ENCODE measurements around the gene CDC7.
A peak's percentile ranks its signal among the peaks of the same experiment; 100 is the strongest.
"Not testable (repeated sequence)": the region's sequence is repeated elsewhere in the genome, so short reads cannot be mapped to it uniquely, and the experiment has no call there.

CDC7 gene

DNA sequence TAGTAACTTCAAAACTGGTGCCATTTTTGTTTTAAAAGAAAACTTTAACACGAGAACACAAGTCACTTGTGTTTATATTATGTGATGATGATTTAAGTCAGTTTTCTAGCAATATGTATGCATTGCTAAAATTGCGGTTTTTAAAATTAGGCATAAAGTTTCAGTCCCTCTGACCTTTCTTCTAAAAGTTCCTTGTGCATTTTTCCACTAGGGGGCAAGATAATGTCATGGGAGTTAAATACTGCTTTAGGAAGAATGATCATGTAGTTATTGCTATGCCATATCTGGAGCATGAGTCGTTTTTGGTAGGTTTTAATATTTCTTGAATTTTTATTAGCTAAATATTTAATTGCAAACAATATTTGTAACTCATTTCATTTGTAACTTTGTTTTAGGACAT lies 10.7 kb downstream of the CDC7 start:
- peak in 1 of 2 donors; percentile 42 for DNase-seq

DNA sequence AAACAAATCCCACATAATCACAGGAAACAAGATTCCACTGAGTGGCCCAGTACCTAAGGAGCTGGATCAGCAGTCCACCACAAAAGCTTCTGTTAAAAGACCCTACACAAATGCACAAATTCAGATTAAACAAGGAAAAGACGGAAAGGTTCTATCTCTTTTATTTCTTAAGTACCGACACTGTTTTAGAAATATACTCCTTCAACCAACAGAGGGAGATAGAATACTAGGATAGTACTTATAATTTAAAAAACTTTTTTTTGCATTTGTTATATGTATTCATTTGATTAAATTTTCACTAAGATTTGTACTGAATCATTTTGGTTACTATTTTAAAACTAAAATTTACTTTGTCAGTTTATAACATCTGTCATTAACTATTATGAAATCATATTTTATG lies 12.5 kb downstream of the CDC7 start:
- peak in 1 of 2 donors; percentile 16 for DNase-seq

DNA sequence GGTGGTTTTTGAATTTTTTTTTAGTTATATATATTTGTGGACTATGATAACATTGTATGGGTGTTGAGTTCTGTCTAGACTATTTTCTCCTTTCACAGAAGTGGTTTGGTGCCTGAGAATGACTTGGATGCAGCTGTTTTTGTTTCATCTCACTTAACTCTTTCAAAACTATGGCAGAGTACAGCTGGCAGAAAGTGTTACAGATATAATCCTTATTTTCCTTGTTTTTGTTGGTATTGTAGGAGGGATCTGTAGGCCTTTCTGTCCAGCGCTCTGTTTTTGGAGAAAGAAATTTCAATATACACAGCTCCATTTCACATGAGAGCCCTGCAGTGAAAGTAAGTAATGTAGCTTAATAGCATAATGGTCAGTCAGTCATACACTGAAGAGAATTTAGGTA lies 13.1 kb downstream of the CDC7 start:
- DNase-seq = no peak

DNA sequence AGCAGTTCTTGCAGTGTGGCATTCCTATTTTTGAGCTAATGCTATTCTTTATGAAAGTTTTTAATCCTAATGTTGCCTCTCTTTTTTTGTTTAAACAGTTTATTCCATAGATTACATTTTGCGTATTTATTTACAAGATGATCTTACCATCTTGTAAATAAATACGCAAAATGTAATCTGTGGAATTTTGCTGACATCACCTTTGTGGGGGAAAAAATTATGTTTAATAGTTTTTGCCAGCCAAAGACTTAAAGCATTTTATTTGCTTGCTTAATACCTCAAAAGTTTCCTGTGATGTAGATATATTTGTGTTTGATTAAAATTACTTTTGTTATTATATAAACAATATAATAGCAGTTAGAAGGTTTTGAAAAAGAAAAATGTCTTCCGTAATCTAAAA lies 15.3 kb downstream of the CDC7 start:
- no peak for DNase-seq

DNA sequence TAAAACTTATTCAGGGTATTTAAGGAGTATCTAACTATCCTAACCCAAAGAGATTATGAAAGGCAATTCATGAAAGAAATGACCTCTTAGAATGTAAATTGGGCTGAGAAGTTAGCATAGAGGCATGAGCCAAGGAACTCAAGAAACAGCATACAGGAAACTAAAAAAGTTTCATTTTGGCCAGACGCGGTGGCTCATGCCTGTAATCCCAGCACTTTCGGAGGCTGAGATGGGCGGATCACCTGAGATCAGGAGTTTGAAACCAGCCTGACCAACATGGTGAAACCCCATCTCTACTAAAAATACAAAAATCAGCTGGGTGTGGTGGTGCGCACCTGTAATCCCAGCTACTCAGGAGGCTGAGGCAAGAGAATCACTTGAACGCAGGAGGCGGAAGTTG lies 16.0 kb downstream of the CDC7 start:
- DNase-seq = not testable (repeated sequence)

DNA sequence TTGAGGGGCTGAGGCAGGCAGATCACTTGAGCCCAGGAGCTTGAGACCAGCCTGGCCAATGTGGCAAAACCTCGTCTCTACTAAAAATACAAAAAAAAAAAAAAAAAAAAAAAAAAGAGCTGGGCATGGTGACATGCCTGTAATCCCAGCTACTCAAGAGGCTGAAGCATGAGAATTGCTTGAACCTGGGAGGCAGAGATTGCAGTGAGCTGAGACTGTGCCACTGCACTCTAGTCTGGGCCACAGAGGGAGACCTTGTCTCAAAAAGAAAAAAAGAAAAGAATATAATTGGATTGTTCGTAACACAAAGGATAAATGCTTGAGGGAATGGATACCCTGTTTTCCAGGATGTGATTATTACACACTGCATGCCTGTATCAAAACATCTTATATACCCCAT lies 18.5 kb downstream of the CDC7 start:
- not testable (repeated sequence) for DNase-seq

DNA sequence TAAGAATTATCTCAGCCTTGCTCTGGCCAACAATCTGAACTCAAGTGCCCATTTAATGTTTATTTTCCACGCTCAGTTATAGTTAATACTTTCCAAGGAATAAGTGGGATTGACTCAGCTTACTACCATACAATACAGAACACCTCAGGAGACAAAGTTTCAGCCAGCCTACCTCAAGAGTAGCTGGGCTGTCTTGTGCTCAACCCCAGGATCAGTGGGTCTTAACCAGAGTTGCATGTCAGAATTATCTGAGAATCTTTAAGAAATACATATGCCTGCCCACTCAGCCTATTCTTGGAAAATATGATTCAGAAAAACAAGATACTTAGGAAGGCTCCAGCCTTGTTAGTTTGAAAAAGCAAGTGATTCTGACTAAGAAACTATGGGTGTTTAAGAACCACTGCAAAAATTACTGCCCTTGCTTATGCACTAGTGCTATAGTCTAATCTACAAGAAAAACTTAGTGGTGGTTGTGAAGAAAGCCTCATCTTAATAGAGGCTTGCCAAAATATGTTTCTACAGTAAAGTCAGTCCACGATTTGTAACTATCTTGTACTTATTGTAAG lies 20.4 kb downstream of the CDC7 start:
- DNase-seq = no peak

DNA sequence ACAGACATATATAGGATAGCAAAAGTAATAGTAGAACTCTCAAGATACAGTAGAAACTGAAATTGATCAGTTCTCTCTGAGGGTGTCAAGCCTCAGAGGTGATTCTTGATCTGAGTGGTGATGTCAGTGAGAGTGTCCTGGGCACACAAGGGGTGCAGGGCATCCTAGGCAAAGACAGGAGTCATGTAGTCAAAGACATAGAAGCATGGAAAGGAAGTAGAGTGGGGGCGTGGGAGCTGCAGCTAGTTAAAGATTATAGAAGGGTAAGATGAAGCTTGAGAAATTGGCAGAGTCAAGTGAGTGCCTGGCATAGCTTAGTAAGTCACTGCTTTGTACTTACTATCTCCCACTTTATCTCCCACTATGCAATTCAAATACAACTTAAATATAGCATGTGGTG lies 22.8 kb downstream of the CDC7 start:
- no peak for DNase-seq

DNA sequence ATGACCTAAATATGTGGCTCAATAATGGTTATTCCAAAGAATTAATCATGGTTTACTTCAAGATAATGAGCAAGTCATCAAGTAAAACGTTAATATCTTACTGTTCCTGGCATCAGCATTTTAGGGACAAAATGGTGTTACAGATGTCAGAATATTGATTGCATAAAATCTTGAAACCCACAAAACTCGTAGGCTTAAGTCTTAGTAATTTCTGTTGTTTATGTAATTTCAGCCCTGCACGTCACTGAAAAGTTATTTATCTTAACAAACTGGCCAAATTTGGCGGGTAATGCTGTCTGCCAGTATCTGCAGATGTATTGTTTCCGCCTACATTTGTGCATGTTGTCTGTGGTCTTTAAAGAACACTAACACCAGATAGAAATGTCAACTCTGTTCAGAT lies 25.8 kb downstream of the CDC7 start:
- no peak for DNase-seq

DNA sequence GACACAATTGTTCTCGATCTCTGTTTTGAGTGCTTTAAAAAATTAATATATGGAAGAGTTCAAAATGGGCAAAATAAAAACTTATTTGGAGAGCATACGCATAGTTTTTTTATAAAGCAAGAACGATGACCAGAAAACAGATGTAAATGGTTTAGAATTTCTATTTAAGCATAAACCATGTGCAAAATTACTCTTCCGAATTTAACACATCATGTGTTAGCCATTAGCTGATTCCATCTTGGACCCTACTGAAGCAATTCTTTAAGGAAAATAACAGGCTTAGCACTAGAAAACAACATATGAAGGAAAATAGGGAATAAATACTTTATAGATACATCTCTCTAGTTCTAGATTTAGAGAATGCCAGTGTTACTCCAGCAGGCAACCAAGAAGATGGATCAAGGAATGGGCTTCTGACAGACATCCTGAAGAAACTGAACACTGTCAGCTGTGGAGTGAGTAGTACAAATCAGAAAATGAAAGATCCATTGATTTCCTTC lies 26.7 kb downstream of the CDC7 start:
- DNase-seq = no peak

DNA sequence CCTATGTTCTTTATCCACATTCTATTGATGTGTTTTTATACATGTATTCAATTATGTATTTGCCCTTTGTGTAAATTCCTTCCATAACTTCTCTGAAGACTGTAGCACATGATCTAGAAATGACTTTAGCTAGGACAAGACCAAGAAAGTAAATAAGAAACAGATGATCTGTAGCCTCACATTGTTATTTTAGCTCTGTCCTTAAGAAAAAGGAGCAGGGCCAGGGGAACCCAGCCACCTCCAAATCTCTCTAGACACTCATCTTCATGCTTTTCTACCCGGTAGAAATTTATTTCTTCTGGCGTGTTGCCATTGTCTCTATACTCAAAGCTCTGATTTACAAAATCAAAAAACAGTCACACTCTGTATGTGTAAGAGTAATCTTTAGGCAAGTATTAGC lies 27.1 kb downstream of the CDC7 start:
- DNase-seq = no peak

DNA sequence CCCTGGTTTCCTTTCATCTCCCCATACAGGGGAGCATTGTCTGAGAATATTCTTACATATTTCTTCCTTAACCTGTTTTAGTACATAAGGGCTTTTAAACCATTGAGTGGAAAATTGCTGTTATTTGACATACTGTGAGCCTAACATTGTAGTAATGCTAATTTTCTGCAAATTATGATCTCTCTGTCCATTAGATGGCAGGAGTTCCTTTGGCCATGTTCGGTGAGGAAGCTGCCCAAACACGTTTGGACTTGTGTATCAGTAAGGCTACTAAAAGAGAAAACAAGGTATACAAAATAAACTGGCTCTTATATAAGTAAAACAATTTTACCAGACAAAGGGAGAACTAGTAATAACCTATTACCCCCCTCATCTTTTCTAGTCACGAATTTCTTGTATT lies 29.2 kb downstream of the CDC7 start:
- DNase-seq = no peak

DNA sequence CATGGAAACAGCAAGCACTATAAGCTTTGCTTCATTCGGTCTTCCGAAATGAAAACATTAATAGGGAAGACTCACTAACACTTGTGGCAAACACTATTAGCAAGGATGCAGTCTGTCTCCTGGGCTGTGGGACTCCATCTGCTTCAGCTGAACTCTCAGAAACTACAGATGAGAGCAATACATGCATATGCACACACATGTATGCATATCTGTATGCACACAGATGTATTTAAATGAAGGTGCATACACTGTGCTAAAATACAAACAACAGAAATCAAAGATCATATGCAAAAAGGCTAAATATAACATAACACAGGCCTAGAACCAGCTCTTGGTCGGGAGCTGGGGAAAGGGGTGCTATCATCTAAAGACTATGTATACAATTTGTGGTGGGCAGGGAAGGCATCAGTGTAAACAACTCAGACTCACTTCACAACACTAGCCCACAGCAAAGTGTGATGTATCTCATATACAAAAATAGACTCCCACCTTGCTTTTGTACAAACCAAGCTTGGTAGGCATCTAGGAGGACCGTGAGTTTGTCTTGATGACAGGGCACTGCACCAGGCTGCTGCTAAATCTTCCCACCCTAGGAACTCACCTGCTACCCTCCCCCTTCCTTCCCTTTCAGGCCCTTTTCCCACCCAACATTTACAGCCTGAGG lies 32.8 kb downstream of the CDC7 start:
- no peak for DNase-seq

DNA sequence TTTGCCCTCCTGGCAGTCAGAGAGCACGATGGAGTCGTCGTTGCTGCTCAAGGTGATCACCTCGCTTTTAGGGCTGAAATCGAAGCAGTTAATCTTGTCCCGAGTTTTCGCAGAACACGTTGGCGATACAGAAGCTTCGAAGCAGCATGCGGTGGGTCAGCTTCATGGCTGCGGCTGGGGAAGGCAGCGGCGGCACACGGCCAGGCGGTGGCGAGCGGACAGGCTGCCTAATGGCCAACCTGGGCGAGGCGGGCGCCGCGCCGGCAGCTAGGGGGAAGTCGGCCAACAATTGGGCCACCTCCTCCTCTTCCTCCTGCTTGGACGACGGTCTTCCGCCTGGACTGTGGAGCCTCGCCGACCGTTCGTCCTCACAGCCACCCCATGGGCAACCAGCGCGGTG lies 34.8 kb downstream of the CDC7 start:
- no peak for DNase-seq

DNA sequence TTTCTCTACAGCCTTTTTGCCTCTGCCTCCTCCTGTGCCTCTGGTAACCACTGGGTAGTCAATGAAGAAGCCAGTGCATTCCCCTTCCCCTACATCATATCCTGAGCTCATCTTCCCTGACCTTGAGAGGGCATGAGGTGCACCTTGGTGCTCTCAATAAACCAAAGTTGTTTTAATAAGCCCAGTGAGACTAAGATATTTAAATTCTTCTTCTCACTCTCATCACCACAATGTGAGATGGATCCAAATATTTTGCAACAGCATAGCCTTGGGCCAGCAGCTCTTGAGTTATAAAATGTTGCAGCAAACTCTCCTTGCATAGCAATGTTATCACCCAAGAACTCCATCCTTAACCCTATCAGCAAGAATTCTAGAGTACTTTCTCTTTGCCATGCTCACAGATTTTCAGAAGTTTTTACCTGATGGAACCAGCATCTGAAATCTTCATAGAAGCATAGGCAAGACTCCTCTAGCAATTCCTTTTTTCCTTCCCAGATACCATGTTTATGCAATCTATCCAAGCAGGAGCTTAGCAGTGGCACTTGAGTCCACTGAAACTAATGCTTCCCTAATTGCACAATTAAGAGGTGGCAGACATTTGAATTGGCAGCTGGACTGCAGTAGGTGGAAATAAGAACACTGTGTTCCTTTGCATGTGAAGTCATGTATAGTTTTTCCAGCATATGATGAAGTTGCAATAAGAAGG lies 36.8 kb downstream of the CDC7 start:
- no peak for DNase-seq

DNA sequence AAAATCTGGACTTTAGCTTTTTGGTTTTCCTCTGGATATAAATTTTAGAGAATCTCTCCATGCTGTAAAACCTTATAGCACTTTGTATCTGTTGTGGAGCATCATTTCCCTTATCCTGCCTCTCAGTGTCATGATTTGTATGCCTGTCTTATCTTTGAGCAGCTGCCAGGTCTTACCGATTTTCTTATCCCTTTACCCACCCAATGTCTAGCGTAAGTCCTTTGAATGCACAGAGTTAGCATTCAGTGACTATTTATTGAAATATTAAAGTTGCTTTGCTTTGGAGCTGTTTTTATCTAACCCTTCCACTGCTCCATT lies 37.3 kb downstream of the CDC7 start:
- DNase-seq = no peak

DNA sequence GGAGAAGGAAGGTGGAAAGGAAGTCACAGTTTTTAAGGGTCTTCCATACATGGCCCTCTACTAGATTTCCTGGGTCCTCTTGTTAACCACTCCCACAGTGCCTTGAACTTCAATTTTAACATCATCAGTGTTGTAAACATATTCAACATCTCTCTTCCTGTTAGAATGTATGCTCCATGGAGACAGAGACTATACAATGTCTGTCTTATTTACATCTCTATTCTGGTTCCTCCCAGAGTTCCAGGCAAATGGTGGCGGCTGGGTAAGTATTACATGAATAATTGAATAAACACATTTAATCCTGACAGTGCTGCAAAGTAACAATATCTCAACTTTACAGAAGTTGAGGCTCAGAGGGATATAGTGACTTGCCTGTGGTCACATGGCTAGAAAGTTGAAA lies 40.3 kb downstream of the CDC7 start:
- no peak for DNase-seq

DNA sequence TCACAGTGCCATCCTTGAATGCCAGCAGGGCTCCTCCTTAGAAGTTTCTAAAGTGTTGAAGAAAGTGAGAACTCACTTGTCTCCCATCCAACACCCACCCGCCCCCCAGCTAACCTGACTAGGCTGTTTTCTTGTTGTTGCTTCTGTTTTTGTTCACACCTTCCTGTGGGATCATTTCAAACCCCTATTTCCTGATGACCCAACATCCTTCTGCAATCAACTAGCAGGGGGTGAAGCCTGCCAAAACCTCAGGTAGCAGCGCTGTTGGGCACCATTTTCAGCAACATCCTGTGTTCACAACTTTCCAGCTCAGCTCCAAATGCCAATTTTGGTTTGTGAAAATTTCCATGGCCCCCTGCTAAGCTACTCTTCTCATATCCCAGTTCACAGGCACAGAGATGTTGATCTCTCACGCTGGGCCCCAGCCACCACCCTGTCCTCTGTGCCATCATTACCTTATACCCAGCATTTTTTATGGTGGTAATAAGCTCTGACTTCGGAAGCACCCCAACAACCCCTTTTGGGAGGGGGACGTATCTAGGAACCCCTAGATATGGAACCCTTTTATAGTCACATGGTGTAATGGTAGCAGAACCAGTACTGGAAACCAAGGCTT lies 41.4 kb downstream of the CDC7 start:
- no peak for DNase-seq

DNA sequence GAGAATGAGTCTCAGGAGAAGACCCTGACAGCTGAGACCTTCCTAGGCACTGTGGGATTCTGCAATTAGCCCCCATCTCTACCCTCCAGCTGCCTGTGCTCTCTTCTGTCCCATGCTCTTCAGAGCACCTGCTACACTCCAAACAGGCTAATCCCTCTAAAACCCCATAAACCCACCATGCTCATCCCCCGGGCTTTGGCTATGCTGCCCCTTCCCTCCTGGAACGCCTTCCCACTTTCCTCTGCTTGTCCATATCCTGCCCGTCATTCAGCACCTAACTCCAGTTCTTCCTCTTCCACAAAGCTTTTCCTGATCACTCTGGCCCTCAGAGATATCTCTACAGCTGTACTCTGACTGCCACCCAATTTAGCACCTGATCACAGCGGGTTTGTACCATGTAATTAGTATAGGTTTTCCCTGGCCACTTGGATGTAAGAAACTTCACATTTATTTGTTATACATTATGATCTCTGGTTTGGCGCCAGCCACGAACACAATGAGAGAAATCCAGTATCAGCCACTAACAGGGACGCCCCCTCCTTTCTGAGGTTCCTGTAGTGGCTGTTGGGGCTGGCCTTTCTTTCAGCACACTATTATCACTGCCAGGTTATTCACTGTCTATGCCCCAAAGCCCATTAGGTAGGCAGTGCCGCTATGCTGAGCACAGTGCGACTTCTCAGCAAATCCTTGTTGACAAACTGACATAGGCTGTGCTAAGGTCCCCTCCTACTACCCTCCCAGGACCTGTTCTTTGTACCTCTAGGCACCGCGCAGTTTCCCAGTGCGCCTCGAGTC lies 45.1 kb downstream of the CDC7 start:
- DNase-seq = no peak

DNA sequence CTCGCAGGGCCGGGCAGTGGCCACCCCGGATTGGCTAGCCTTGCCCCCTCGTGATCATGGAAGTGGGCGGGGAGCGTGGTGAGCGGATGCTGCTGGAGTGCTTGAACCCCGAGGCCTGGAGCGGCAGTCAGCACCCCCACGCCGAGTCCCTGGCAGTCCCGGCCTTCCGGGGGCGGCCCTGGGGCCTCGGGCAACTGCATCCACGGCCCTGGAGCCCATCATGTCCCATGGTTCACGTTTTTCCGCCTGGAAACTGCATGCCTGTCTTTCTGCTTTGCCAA lies 45.6 kb downstream of the CDC7 start:
- DNase-seq = no peak

DNA sequence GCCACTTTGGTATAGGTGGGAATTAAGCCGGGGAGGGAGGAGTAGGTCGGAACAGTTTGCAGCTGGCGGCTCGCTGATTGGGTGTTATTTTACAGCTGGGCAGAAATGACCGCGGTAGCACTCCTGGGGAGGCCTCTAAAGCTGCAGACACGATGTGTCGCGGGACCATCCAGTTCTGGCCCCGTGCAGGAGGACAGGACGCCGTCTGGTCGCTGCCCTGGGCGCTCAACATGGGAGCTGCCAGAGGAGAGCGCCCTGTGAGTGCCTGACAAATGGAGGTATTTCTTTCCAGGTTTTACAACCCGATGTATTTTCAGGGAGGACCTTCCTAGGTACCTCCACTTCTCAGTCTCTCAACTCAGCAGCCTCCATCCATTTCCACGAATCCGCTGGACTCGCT lies 46.2 kb downstream of the CDC7 start:
- no peak for DNase-seq

DNA sequence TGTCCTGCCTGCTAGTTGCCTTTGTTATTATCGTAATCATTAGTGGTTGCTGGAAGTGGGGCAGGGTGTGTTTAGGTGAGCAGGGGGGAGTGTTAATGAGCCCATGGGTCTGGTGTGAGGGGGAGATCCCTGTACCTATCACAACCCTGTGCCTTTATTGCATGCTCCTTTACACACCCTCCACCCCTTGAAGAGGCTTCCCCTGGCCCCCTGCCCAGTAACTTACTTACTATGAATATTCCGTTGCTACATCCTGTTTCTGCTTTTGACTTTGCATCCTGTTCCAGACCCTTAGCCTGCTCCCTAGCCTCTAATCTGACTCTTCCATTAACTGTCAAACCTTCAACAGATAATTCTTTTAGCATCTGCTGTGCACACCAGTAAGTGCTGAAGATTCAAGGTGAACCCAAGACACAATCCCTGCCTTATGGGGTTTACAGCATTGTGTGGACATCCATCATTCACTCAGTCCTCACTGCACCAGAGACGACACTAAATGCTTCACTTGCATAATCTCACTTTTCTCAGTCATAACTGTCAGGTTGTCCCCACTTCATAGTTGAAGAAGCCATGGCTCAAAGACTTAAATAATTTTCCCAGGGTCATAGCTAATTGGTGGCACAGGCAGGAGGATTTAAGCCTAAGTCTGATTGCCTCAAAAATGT lies 47.9 kb downstream of the CDC7 start:
- DNase-seq = no peak
